GM12875 (cell line): ENCODE results near the gene MRPL17.
"Not testable (repeated sequence)": the region's sequence is repeated elsewhere in the genome, so short reads cannot be mapped to it uniquely, and the experiment has no call there.

Experiments
- H3K4me3 ChIP-seq: one replicate; pipeline ENCODE4 v1.5.1; 2011; ENCODE audit warnings: low read depth, low read length, control low read depth
- CTCF ChIP-seq: IDR thresholded peaks from 2 replicates; pipeline ENCODE4 v1.5.1; 2011; ENCODE audit warnings: low read depth, mild to moderate bottlenecking, control low read depth, inconsistent platforms, low read length, moderate library complexity, borderline replicate concordance; ENCODE audit not compliant: insufficient read depth

The MRPL17 gene

DNA sequence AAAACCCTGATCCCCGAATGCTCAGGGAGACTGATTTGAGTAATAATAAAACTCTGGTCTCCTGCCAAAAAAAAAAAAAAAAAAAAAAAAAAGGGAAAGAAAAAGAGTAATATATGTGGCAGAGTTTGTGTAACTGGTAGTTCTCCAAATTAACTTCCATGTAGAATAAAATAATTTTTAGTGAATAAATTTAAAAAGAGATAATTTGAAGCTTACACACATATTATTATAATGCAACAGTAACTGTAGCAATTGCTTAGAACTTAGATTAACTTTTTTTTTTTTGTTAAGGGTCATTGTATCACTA, 11.0 kb upstream of the MRPL17 start:
- TF ChIP-seq CTCF, result no peak
- no peak overlapping the region for H3K4me3 ChIP-seq

- no peak overlapping the region for H3K4me3 ChIP-seq
- TF ChIP-seq CTCF, result no peak
Measured at GRCh38 chr11:6693342-6694228, 10.4 kb upstream of the MRPL17 start.

DNA sequence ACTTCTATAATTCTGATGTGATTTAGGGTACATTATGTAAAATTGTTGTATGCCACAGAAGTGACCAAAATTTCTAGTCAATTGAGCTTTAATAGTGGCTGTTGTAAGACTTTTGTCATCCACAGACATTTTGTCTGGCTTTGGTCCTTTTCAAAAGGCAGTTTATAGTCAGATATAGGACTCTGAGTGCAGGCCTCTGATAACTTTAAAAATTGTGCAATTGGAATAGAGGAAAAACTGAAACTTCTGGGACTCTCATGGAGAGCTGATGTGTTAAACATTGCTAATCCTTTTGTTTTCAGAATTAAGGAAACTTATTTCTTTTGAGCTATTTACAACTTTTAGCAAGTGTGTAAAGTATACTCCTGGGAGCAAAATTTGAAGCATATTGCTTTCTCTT, 9.0 kb upstream of the MRPL17 start:
- no peak for TF ChIP-seq CTCF

GRCh38 chr11:6690431-6691132, 7.4 kb upstream of the MRPL17 start:
- not testable (repeated sequence) for H3K4me3 ChIP-seq

More for the DNA sequence above, 9.0 kb upstream of the MRPL17 start:
- no peak overlapping the region for H3K4me3 ChIP-seq

- no peak overlapping the region for H3K4me3 ChIP-seq
- no peak for TF ChIP-seq CTCF
Measured at GRCh38 chr11:6687876-6688275, 4.7 kb upstream of the MRPL17 start.

- H3K4me3 ChIP-seq, result no peak overlapping the region
- no peak for TF ChIP-seq CTCF
Measured at GRCh38 chr11:6686006-6686405, 2.9 kb upstream of the MRPL17 start.

DNA sequence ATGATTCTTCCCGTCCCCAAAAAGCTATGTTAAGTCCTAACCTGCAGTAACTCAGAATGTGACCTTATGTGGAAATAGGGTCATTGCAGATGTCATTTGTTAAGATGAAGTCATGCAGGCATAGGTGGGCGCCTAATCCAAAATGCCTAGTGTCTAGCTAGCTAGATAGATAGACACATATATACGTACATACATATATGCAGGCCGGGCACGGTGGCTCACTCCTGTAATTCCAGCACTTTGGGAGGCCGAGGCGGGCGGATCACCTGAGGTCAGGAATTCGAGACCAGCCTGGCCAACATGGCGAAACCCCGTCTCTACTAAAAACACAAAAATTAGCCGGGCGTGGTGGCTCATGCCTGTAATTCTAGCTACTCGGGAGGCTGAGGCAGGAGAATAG, 928 bp upstream of the MRPL17 start:
- H3K4me3 ChIP-seq, result not testable (repeated sequence)

GRCh38 chr11:6682591-6682935, 577 bp downstream of the MRPL17 start:
- no peak for TF ChIP-seq CTCF
- peak overlapping the region; percentile 99 for H3K4me3 ChIP-seq
